ENCODE data around the gene CNBD2. TPM values are rescaled to one million over a fixed set of nuclear protein-coding genes. Genes with fewer than 3 reads are reported as not detected.
A peak's percentile ranks its signal among the peaks of the same experiment; 100 is the strongest.
"Not testable (repeated sequence)": the region's sequence is repeated elsewhere in the genome, so short reads cannot be mapped to it uniquely, and the experiment has no call there.

The CNBD2 gene
- total and polyA plus RNA-seq, 12 donors: 2.1 to 18.0 (median 3.2) TPM

- ATAC-seq: peak; percentile 27 to 64 (median 49)
- H3K4me1 ChIP-seq: peaks cover 10 to 36% (median 28%) of the 10 kb centered on the region in 9 donors
- 1 to 2% methylated on average over 65 of the region's 65 CpGs for WGBS, 2 donors
- intact Hi-C loops (cut with DNase I): loop anchor here in 1 of 10 donors (10.0 kb wide), 1 partner anchor 229 kb away; no protein-coding TSS in a partner anchor
- H3K27me3 ChIP-seq: no peaks in the 10 kb centered on the region
- H3K27ac ChIP-seq: peak overlapping the region; percentile 91 to 99 (median 98)
- peak; percentile 48 to 58 for DNase-seq
- TF ChIP-seq, protein P1, sequence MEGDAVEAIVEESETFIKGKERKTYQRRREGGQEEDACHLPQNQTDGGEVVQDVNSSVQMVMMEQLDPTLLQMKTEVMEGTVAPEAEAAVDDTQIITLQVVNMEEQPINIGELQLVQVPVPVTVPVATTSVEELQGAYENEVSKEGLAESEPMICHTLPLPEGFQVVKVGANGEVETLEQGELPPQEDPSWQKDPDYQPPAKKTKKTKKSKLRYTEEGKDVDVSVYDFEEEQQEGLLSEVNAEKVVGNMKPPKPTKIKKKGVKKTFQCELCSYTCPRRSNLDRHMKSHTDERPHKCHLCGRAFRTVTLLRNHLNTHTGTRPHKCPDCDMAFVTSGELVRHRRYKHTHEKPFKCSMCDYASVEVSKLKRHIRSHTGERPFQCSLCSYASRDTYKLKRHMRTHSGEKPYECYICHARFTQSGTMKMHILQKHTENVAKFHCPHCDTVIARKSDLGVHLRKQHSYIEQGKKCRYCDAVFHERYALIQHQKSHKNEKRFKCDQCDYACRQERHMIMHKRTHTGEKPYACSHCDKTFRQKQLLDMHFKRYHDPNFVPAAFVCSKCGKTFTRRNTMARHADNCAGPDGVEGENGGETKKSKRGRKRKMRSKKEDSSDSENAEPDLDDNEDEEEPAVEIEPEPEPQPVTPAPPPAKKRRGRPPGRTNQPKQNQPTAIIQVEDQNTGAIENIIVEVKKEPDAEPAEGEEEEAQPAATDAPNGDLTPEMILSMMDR (IDR thresholded peaks at IDR 0.05): no peak
- H3K36me3 ChIP-seq: peaks cover 0 to 13% (median 0%) of the 10 kb centered on the region in 9 donors
- no peaks in the 10 kb centered on the region for H3K9me3 ChIP-seq
- peak overlapping the region; percentile 67 to 98 (median 88) for H3K4me3 ChIP-seq
These were observed 14.8 kb upstream of the CNBD2 start for GRCh38 chr20:35953387-35954199.

GRCh38 chr20:35954200-35954906 is 14.0 kb upstream of the CNBD2 start, which contains the start of gene SCAND1:
Gene SCAND1, minus strand, starts transcription at chr20:35954502. Its CDS starts 218 bp downstream, at chr20:35954284.
- intact Hi-C loops (cut with DNase I): loop anchor here in 1 of 10 donors (10.0 kb wide), 1 partner anchor 230 kb away; no protein-coding TSS in a partner anchor
- Histone ChIP-seq H3K36me3 (peaks cover 0 to 7% (median 0%) of the 10 kb centered on the region in 9 donors), H3K4me1 (peaks cover 10 to 33% (median 28%) of the 10 kb centered on the region in 9 donors), H3K9me3 (no peaks in the 10 kb centered on the region), H3K27me3 (no peaks in the 10 kb centered on the region), H3K4me3 (peak within 1 kb of the TSS; percentile 67 to 98 (median 88)), H3K27ac (peak within 1 kb of the TSS; percentile 91 to 99 (median 98))
- 0% methylated on average over 74 to 76 of the region's 76 CpGs for WGBS, 2 donors
- DNase-seq: peak; percentile 93 to 96
- peak; percentile 92 to 97 (median 95) for ATAC-seq
- TF ChIP-seq, protein P1 (IDR thresholded peaks at IDR 0.05): peak; percentile 95 to 100 (median 98)

GRCh38 chr20:35954907-35955251 is 13.5 kb upstream of the CNBD2 start:
- H3K27ac ChIP-seq: peak overlapping the region; percentile 91 to 99 (median 98)
- intact Hi-C loops (cut with DNase I): loop anchor here in 1 of 10 donors (10.0 kb wide), 1 partner anchor 230 kb away; no protein-coding TSS in a partner anchor
- peaks cover 0 to 5% (median 0%) of the 10 kb centered on the region in 9 donors for H3K36me3 ChIP-seq
- peak overlapping the region; percentile 67 to 98 (median 88) for H3K4me3 ChIP-seq
- no peaks in the 10 kb centered on the region for H3K27me3 ChIP-seq
- TF ChIP-seq, protein P1 (IDR thresholded peaks at IDR 0.05): no peak
- H3K4me1 ChIP-seq: peaks cover 10 to 33% (median 28%) of the 10 kb centered on the region in 9 donors
- ATAC-seq: peak in 7 of 8 donors; percentile 0 to 8 (median 2)
- DNase-seq: no peak
- 1% methylated on average over 19 of the region's 19 CpGs for WGBS, 2 donors
- no peaks in the 10 kb centered on the region for H3K9me3 ChIP-seq

- Histone ChIP-seq H3K27me3 (no peaks in the 10 kb centered on the region), H3K4me3 (no peak overlapping the region), H3K27ac (no peak overlapping the region), H3K36me3 (peaks cover 0 to 4% (median 0%) of the 10 kb centered on the region in 9 donors), H3K9me3 (no peaks in the 10 kb centered on the region), H3K4me1 (peaks cover 10 to 29% (median 27%) of the 10 kb centered on the region in 9 donors)
- DNase-seq (no peak), ATAC-seq (no peak)
- intact Hi-C loops (cut with DNase I): loop anchor here in 1 of 10 donors (10.0 kb wide), 1 partner anchor 232 kb away; no protein-coding TSS in a partner anchor
- TF ChIP-seq, protein P1 (IDR thresholded peaks at IDR 0.05): no peak
These were observed 11.8 kb upstream of the CNBD2 start for GRCh38 chr20:35956616-35957015.

DNA sequence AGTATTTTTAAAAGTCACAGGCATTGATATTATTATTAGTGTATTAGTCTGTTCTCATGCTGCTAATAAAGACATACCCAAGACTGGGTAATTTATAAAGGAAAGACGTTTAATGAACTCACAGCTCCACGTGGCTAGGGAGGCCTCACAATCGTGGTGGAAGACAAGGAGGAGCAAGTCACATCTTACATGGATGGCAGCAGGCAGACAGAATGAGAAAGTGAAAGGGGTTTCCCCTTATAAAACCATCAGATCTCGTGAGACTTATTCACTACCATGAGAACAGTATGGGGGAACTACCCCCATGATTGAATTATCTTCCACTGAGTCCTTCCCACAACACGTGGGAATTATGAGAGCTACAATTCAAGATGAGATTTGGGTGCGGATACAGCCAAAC is 9.1 kb upstream of the CNBD2 start:
- 82 to 85% methylated on average over 6 of the region's 6 CpGs for WGBS, 2 donors
- not testable (repeated sequence) for H3K4me3 ChIP-seq, H3K9me3 ChIP-seq, DNase-seq, H3K27me3 ChIP-seq, H3K36me3 ChIP-seq, ATAC-seq, H3K27ac ChIP-seq
- H3K4me1 ChIP-seq: peaks cover 0 to 10% (median 7%) of the 10 kb centered on the region in 9 donors
- intact Hi-C loops (cut with DNase I): loop anchor here in 1 of 10 donors (10.0 kb wide), 1 partner anchor 234 kb away; no protein-coding TSS in a partner anchor
